Fibroblast of the aortic adventitia (primary cell): ENCODE results near the gene CSPG5. TPM values are rescaled to one million over a fixed set of nuclear protein-coding genes. Genes with fewer than 3 reads are reported as not detected.

Experiments used
- DNase-seq: peaks from one replicate; pipeline ENCODE4 v3.0.0-alpha.2; 2010; ENCODE audit warnings: low read depth
- H3K4me3 ChIP-seq: 2 replicates; pipeline ENCODE4 v1.5.1; 2011; ENCODE audit warnings: low read depth, mild to moderate bottlenecking, control low read depth, low read length, moderate library complexity
- total RNA-seq: library from RNA; depleted of rRNA; stranded (reverse); fragments of >200 nt; gene quantifications from 2 replicates; pipeline ENCODE4 v1.2.3, GENCODE V29; 2012; ENCODE audit warnings: low replicate concordance
- TF ChIP-seq, protein P1 (sequence below): IDR thresholded peaks from 2 replicates; pipeline ENCODE4 v1.5.1; 2011; ENCODE audit warnings: mild to moderate bottlenecking, low read length, control low read depth, inconsistent platforms; ENCODE audit not compliant: insufficient read depth

The CSPG5 gene, protein sequence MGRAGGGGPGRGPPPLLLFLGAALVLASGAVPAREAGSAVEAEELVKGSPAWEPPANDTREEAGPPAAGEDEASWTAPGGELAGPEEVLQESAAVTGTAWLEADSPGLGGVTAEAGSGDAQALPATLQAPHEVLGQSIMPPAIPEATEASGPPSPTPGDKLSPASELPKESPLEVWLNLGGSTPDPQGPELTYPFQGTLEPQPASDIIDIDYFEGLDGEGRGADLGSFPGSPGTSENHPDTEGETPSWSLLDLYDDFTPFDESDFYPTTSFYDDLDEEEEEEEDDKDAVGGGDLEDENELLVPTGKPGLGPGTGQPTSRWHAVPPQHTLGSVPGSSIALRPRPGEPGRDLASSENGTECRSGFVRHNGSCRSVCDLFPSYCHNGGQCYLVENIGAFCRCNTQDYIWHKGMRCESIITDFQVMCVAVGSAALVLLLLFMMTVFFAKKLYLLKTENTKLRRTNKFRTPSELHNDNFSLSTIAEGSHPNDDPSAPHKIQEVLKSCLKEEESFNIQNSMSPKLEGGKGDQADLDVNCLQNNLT
- total RNA-seq: 0.09 TPM in 1 of 2 replicates, not detected in the other

DNA sequence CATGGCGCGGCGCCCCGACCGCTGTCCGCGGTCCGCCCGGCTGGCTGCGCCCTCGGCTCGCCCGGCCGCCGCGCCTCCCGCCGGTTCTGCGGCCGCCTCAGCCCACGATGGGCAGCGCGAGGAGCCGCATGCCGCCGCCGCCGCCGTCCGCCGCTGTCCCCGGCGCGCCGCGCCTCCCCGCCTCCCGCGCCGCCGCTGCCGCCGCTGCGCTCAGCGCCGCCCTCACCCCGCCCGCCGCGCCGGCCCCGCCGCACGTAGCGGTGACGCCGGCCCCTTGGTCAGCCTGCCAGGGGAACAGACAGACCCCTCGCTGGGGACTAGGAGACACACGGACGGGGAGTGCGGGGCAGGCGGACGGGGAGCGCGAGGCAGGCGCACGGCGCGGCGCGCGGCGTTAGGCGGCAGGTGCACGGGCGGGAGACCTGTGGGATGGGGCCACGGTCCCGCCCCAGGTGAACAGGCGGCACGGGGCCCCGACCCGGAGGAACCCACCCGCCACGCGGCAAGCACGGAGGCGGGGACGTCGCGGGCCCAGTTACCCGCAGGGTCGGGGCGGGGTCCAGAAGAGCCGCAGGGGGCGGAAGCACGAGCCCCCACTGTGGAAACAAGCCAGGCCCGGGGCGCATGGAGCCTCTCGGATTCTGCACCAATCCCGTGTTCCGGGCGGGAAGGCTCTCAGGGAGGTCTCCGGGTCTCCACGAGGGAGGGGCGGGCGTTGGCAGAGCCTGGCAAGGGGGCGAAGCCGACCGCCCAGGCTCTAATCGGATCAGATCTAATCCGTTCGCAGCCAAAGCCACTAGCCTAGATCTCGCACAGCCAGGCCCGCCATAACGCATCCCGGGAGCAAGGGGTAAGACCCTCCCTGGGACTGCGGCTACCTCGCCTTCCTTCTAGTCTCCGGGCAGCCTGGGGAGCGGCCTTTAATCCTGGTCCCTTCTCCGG, at the start of gene CSPG5:
CSPG5 (minus strand) TSS at position 175 of the 942 bp plus-strand sequence; CDS start at position 3, 172 bp downstream.
- H3K4me3 ChIP-seq: peak within 1 kb of the TSS; percentile 58
- TF ChIP-seq, protein P1, sequence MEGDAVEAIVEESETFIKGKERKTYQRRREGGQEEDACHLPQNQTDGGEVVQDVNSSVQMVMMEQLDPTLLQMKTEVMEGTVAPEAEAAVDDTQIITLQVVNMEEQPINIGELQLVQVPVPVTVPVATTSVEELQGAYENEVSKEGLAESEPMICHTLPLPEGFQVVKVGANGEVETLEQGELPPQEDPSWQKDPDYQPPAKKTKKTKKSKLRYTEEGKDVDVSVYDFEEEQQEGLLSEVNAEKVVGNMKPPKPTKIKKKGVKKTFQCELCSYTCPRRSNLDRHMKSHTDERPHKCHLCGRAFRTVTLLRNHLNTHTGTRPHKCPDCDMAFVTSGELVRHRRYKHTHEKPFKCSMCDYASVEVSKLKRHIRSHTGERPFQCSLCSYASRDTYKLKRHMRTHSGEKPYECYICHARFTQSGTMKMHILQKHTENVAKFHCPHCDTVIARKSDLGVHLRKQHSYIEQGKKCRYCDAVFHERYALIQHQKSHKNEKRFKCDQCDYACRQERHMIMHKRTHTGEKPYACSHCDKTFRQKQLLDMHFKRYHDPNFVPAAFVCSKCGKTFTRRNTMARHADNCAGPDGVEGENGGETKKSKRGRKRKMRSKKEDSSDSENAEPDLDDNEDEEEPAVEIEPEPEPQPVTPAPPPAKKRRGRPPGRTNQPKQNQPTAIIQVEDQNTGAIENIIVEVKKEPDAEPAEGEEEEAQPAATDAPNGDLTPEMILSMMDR: no peak
- DNase-seq: no peak

DNA sequence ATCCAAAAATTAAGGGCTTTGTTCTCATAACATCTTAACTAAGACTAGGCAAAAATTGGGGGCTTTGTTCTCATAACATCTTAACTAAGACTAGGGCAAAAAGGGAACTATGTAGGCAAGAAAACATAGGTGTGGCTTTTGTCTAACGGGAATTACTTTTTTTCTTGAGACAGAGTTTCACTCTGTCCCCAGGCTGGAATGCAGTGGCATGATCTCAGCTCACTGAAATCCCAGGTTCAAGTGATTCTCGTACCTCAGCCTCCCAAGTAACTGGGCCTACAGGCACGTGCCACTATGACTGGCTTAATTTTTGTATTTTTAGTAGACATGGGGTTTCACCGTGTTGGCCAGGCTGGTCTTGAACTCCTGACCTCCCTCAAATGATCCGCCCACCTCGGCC, 49.8 kb upstream of the CSPG5 start:
- no peak for DNase-seq
- H3K4me3 ChIP-seq: no peak overlapping the region
- TF ChIP-seq, protein P1: no peak

DNA sequence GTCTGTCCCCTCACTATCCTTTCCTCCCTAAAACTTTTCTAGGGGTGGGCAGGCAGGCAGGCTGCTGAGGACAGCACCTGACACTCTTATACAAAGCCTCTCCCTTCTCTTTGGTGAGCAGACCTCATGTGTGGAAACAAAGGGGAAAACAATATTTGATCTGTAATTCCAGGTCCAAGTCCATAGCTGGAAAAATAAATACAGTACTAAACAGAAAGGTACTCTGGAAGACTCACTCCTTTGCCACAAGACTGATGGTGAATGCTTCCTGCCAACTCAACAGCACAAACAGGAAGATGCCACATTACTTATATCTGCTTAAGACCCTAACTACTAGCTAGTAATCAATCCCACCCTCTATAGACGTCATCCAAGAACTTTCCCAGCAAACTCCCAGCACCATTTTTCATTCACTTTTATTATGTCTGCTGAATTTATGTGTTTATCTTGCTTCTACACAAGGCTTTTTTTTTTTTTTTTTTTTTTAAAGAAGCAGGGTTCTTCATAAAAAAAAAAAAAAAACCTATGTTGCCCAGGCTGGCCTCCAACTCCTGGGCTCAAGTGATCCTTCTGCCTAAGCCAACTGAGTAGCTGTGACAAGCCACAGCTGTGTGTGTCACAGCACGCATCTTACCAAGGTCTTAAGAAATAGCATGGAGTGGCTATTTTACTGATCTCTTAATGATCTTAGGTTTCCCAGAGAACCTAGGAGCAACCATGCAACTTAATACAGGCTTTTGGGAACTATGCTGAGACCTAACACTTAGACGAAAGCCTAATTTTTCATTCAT, 44.2 kb upstream of the CSPG5 start:
- DNase-seq: no peak
- TF ChIP-seq, protein P1: no peak
- no peak overlapping the region for H3K4me3 ChIP-seq

DNA sequence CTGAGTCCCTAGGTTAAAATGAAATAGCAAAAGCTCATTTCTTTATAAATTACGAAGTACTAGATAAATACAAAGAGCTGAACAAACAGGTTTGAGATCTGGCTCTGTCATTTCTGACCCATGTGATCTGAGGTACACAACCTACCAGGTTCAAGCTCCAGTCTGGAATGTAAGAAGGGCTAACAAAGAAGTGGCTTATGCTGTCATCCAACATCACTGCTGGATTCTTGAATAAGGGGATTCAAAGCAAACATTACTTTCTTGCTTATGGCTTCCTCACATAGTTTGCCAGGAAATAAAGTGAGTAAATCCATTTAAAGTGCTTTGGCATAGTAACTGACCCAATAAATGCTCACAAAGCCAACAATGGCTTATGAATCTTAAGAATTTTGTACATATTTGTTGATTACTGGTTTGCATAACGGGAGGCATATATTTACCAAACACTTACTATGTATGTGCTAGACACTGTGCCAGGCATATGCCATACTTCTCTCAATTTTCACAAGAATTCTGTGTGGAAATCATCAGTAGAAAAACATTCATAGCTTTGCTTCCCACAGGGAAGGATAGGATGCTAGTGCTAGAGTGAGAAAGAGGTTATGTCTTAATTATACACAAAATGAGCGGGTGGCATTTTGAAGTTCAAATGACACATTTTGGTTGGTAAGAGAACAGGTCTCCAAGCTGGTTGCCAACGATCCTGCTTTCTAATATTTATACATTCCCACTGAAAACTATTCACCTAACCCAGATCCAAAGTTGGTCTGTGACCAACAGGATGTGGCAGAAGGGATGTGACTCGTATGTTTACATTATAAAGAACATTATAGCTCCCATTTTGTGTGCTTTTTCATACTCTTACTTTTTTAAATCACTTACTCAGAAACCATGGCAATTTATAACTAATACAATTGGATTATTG, 38.7 kb upstream of the CSPG5 start:
- TF ChIP-seq, protein P1: no peak
- H3K4me3 ChIP-seq: no peak overlapping the region
- DNase-seq: no peak

DNA sequence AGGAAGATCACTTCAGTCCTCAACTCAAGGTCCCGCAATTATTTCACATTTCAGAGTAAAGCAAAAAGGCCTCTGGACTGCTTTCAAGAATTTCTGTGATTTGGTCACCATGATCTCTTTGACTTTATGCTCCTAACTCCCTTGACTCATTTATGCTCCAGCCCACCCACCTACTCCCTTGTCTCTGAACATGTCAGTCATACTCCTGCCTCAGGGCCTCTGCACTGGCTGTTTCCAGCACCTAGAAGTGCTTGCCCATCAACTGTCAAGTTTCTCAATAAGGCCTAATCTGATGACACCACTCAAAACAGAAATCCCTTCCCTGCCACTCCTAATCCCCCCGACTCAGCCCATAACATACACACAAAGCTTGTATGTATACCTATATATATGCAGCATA, 36.1 kb upstream of the CSPG5 start:
- TF ChIP-seq, protein P1: no peak
- no peak for DNase-seq
- H3K4me3 ChIP-seq: no peak overlapping the region
